RWPE1 (cell line): ENCODE results near the gene SOX5.

Source experiments
- CTCF ChIA-PET: fragments of 350-600 bp; sonication (Branson Sonifier 250); formaldehyde crosslinking; extraction: SDS; loops from one replicate; lab custom pipeline; 2021; lab: Yijun Ruan, JAX
- POLR2A ChIA-PET: fragments of 400-600 bp; formaldehyde crosslinking; extraction: SDS; loops from one replicate; lab custom pipeline; 2020; ENCODE audit warnings: antibody characterized with exemption; ENCODE audit not compliant: low non-redundant PET; lab: Yijun Ruan, JAX
- DNase-seq: peaks from one replicate; pipeline ENCODE4 v3.0.0; 2012; ENCODE audit warnings: low spot score
- H3K27ac ChIP-seq: fragments of 450-650 bp; 2 replicates; pipeline ENCODE4 v1.5.1; 2017
- TF ChIP-seq, protein P1 (sequence below): fragments of 450-650 bp; conservative IDR thresholded peaks from 2 replicates; pipeline ENCODE4 v1.5.1; 2017; ENCODE audit warnings: low read depth, mild to moderate bottlenecking

Gene SOX5

DNA sequence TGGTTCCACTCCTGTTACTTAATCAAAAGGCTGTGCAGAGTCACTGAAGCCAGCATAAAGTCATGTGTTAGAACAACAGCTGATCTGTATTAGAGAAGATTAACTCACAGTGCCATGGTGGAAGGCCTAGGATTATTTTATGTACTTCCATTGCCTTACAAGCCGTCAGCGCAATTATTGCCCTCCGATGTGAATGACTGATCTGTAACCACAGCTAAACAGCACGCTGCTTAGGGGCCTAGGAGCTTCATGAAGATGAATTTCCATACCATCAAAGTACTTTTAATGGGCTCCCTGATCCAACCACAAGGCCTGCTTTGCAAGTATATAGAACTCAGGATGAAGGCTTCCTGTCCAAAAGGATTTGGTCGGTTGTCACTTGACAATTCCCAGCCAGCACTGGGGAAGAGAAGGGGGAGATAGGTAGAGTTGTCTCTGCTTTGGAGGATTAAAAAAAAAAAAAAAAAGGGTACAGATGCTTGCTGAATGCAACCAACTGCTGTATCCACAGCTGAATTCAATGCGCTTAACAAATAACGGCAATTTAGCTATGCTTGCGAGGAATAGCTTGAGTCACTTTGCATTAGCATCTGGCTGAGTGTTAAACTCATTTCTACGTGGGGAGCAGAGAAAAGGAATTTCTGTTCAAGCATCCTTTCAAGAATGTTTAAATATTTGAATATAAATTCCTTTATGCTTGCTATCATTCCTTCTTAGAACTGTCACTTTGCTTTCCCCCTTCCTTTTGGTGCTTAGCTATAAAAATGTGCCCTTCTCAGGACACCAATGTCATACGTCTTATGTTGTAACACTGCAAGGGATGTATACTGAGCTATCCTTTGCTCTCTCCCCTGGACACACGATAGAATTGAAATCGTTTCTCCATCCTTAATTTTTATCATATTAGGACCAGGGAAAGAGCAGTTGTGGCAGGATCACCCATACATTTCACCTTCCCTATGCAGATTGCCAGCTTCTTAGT is 387.8 kb downstream of the SOX5 start:
- H3K27ac ChIP-seq, result no peak overlapping the region
- DNase-seq, result no peak
- CTCF ChIA-PET, result interaction anchor here (0.7 kb wide), 2 partner anchors 90 to 126 kb away, joined by 3 read pairs; no protein-coding TSS in a partner anchor
- POLR2A ChIA-PET, result no interaction called here
- TF ChIP-seq, protein P1, sequence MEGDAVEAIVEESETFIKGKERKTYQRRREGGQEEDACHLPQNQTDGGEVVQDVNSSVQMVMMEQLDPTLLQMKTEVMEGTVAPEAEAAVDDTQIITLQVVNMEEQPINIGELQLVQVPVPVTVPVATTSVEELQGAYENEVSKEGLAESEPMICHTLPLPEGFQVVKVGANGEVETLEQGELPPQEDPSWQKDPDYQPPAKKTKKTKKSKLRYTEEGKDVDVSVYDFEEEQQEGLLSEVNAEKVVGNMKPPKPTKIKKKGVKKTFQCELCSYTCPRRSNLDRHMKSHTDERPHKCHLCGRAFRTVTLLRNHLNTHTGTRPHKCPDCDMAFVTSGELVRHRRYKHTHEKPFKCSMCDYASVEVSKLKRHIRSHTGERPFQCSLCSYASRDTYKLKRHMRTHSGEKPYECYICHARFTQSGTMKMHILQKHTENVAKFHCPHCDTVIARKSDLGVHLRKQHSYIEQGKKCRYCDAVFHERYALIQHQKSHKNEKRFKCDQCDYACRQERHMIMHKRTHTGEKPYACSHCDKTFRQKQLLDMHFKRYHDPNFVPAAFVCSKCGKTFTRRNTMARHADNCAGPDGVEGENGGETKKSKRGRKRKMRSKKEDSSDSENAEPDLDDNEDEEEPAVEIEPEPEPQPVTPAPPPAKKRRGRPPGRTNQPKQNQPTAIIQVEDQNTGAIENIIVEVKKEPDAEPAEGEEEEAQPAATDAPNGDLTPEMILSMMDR, result no peak

DNA sequence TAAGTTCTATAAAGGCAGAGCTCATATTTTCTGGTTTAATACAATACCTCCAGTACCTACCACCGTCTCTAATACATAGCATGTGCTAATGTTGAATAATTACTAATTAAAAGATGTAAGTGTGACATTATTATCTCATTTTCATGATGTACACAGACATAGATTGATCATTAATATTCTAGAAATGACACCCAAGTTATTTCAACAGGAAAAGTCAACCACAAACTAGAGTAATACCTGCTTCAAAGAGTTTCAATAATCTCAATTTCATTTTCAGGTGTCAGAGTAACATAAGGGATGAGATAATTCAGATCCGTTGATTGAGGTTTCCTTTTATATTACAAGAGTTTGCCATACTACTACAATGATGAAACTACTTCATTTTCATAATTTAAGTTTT is 388.9 kb downstream of the SOX5 start:
- ChIA-PET CTCF (interaction anchor here (0.6 kb wide), 1 partner anchor 15 kb away, joined by 3 read pairs; no protein-coding TSS in a partner anchor), POLR2A (no interaction called here)
- no peak overlapping the region for H3K27ac ChIP-seq
- TF ChIP-seq, protein P1, result no peak
- no peak for DNase-seq

DNA sequence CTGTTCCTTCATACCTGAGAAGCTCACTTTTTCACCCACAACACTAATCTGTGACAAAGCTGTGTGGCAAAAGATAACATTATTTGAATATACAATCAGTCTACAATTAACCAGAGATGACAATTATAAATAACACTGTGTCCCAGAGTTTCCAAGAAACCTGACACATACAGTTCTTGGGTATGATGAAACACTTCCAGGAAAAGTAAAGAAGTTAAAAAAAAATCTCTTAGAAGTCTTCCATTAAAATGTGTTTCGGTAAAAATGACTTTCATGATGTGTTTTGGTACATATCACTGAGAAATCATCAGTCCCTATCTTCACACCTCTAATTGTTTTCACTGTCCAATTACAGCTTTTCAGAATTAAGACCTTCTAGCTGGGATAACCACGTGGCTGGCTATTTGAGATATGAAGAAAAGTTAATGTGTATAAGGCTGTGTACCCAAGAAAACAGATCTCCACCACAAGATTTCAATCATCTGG is 390.2 kb downstream of the SOX5 start:
- no peak for DNase-seq
- no peak overlapping the region for H3K27ac ChIP-seq
- ChIA-PET CTCF (no interaction called here), POLR2A (no interaction called here)
- TF ChIP-seq, protein P1, result no peak

DNA sequence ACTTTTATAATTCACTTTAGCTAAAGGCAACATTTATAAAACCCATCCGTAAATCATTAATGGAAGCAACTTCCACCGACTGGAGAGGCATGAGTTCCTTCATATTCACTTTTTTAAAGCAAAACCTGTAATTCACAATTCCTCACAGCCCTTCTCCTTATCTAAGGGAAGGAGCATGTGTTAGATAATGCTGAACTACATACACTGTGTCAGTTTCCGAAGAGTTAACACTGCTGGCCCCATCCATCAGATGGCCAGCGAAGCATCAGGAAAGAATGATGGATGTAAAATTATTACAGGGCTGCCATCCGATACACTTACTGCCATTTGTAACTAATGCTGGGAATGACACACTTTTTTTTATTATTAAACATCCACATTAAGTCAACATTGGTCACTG is 392.8 kb downstream of the SOX5 start:
- ChIA-PET CTCF (no interaction called here), POLR2A (no interaction called here)
- H3K27ac ChIP-seq, result no peak overlapping the region
- TF ChIP-seq, protein P1, result no peak
- DNase-seq, result no peak

DNA sequence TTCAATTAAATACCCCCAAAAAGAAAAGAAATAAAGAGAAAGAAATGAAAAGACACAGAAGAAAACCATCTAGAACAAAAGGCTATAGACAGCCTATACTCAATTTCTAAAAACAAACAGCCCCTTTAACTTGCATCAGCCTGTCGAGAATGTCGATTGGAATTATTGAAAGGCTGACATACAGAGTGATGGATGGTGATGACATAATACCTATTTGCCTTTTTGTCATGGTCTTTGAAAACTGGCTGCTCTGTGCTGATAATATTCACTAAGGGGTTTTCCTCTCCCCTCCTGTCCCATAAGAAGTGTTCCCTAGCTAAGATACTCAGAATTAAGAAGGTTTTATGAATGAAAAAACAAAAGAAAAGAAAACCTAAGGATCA is 393.7 kb downstream of the SOX5 start:
- POLR2A ChIA-PET, result no interaction called here
- TF ChIP-seq, protein P1, result no peak
- CTCF ChIA-PET, result interaction anchor here (0.6 kb wide), 1 partner anchor 30 kb away, joined by 4 read pairs; no protein-coding TSS in a partner anchor
- DNase-seq, result no peak
- no peak overlapping the region for H3K27ac ChIP-seq

DNA sequence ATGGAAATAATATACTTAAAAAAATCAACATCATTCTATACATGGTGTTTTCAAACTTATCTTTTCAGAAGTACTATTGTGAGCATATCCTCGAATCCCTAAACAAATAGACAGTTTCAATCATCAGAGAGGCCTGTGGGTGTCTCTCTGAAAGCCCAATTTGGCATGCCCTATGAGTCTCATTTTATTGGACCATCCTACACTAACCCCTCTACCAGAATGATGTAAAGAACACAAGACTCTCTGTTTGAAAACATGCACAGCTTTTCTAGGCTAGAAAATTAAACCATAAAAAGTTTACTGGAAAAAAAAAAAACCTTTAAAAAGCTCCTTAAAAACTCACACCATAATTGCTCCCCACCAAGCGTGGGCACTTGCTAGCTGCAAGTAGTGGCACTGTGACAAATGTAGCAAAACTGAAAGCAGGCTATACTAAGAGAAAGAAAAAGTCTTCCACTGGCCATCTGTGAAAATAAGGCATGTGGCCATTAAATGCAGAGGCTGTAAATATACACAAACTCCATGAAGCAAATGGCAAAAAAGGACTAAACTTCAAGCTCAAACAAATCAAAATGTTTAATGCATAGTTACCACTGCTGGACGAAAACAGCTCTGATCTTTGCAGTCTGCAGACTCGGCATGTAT is 394.2 kb downstream of the SOX5 start:
- DNase-seq, result no peak
- TF ChIP-seq, protein P1, result no peak
- ChIA-PET POLR2A (no interaction called here), CTCF (no interaction called here)
- no peak overlapping the region for H3K27ac ChIP-seq
